ENCODE results near the gene SYNCRIP.
"Not testable (repeated sequence)": the region's sequence is repeated elsewhere in the genome, so short reads cannot be mapped to it uniquely, and the experiment has no call there.

SYNCRIP gene

GRCh38 chr6:85642774-85643536, at the start of gene SYNCRIP:
Gene SYNCRIP, minus strand, starts transcription at chr6:85642886. Its CDS starts 1,447 bp downstream, at chr6:85641439.
- H3K4me3 ChIP-seq (ENCODE audit: low read length) = peak within 1 kb of the TSS; percentile 97
- TF ChIP-seq, protein P1, sequence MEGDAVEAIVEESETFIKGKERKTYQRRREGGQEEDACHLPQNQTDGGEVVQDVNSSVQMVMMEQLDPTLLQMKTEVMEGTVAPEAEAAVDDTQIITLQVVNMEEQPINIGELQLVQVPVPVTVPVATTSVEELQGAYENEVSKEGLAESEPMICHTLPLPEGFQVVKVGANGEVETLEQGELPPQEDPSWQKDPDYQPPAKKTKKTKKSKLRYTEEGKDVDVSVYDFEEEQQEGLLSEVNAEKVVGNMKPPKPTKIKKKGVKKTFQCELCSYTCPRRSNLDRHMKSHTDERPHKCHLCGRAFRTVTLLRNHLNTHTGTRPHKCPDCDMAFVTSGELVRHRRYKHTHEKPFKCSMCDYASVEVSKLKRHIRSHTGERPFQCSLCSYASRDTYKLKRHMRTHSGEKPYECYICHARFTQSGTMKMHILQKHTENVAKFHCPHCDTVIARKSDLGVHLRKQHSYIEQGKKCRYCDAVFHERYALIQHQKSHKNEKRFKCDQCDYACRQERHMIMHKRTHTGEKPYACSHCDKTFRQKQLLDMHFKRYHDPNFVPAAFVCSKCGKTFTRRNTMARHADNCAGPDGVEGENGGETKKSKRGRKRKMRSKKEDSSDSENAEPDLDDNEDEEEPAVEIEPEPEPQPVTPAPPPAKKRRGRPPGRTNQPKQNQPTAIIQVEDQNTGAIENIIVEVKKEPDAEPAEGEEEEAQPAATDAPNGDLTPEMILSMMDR (IDR thresholded peaks at IDR 0.05; ENCODE audit: insufficient read depth, low read depth, low read length, missing control alignments) = no peak
- DNase-seq (ENCODE audit: low read depth) = peak; percentile 99

GRCh38 chr6:85691478-85691877, 48.8 kb upstream of the SYNCRIP start:
- TF ChIP-seq, protein P1 (IDR thresholded peaks at IDR 0.05; ENCODE audit: insufficient read depth, low read depth, low read length, missing control alignments) = no peak
- peak; percentile 15 for DNase-seq (ENCODE audit: low read depth)
- H3K4me3 ChIP-seq (ENCODE audit: low read length) = no peak overlapping the region

DNA sequence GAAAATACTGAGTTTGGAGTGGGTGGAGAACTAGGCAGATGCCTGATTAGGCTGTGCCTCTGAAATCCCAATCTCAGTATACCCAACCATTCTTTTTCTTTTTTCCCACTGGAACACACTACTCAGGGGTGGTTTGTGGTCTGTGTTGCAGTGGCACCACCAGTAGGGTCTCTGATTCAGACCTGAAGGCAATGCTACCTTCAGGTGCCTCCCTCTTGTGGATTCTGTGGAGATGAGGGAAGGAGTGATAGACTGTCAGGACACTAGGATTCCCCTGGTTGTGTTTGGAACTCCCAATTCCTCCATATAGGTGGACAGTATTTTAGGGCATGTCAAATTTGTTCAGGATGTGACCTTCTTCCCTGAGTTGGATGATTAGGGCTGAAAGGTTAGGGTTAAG, 47.4 kb upstream of the SYNCRIP start:
- DNase-seq (ENCODE audit: low read depth) = no peak
- TF ChIP-seq, protein P1 (IDR thresholded peaks at IDR 0.05; ENCODE audit: insufficient read depth, low read depth, low read length, missing control alignments) = no peak
- no peak overlapping the region for H3K4me3 ChIP-seq (ENCODE audit: low read length)

DNA sequence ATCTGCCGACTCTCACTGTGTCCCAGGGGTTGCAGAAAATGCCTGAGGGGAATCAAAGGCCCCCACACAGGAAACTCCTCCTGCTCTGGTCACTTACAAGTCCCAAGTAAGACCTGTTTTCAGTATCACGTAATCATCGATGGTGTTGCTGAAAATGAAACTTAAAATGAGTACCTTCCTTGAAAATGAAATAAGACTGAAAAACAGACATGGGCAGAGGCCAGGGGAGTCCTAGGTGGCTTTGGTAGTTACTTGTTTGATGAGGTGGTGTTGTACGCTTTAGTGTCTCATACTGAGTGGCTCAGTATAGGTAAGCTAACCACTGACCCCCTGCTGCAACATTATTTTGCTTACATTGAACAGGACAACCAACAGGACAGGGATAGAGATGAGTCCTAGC, 43.0 kb upstream of the SYNCRIP start:
- TF ChIP-seq, protein P1 (IDR thresholded peaks at IDR 0.05; ENCODE audit: insufficient read depth, low read depth, low read length, missing control alignments) = no peak
- no peak for DNase-seq (ENCODE audit: low read depth)
- H3K4me3 ChIP-seq (ENCODE audit: low read length) = no peak overlapping the region

- DNase-seq (ENCODE audit: low read depth) = no peak
- H3K4me3 ChIP-seq (ENCODE audit: low read length) = no peak overlapping the region
- TF ChIP-seq, protein P1 (IDR thresholded peaks at IDR 0.05; ENCODE audit: insufficient read depth, low read depth, low read length, missing control alignments) = no peak
These were observed 42.1 kb upstream of the SYNCRIP start for GRCh38 chr6:85684809-85685171.

DNA sequence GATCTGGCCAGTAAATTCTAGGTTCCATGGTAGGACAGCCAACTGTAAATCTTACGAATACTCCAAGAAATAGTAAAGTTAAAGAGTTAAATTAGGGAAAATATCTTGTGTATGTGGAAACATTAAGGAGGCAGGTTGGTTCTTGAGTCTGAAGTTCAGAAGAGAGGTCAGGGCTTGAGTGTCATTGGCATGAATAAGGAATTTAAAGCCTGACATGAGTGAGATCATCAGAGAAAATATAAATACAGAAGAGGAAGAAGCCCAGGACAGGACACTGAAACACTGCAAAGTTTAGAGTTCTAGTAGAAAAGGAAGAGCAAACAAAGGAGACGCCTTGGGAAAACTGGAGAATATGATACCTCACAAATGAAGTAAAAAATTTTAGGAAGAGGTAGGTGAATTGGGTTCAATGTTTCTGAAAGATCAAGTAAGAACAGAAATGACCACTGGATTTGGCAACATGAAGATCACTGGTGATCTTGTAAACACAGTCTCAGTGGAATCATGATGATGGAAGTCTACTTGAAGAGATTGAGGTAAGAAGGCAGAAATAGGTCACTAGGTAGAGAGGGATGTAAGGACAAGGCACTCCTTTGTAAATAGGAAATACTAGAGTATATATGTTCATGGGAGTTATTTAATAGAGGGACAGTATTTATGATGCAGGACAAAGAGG, 41.6 kb upstream of the SYNCRIP start:
- TF ChIP-seq, protein P1 (IDR thresholded peaks at IDR 0.05; ENCODE audit: insufficient read depth, low read depth, low read length, missing control alignments) = no peak
- DNase-seq (ENCODE audit: low read depth) = peak; percentile 46
- no peak overlapping the region for H3K4me3 ChIP-seq (ENCODE audit: low read length)

DNA sequence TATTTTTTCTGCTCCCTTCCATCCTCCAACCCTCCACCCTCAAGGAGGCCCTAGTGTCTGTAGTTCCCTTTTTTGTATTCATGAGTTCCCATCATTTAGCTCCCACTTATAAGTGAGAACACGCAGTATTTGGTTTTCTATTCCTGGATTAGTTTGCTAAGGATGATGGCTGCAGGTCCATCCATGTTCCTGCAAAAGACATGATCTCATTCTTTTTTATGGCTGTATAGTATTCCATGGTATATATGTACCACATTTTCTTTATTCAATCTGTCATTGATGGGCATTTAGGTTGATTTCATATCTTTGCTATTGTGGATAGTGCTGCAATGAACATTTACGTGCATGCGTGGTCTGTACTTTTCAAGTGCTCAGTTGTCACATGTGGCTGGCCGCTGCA, 39.2 kb upstream of the SYNCRIP start:
- not testable (repeated sequence) for H3K4me3 ChIP-seq (ENCODE audit: low read length); DNase-seq (ENCODE audit: low read depth)

Data from epithelial cell of esophagus (primary cell).